NCI-H226 (cell line): ENCODE data around the gene COG2.
"Not testable (repeated sequence)": the region's sequence is repeated elsewhere in the genome, so short reads cannot be mapped to it uniquely, and the experiment has no call there.

ENCODE experiments used
- DNase-seq: peaks from one replicate; pipeline ENCODE4 v3.0.0-alpha.2; 2015

The COG2 gene

DNA sequence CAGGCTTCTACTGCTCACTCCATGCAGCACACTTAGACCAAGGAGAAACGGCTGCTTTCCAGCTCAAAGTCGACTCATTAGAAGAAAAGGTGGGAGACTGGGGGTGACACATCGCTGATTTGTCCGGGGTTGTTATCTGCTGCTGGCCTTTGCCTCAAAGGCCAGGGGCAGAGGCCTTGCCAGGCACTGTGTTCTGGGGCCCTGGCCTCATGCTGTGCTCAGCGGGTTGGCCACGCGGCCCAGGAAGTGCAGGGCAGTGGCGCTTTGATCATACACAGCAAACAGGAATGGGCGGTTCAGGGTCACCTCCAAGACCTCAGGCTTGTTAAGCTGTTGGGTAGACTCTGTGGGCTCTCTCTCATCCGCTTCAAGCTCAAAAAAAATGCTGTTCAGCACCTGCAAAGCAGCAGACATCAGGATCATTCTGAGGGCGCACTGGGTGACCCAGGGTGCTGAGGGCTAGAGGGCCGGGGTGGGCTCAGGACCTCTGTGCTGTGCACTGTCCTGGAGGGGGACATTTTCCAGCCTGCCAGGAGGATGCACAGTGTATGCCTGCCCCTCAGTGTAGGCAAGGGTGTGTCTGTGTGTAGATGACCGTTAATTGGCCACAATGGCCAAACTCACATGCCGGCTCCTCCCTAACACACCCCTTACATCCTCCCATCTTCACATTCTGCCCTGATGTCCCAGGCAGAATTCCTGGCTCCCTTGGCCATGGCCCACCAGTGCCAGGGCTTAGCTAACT is 60.8 kb downstream of the COG2 start:
- no peak for DNase-seq

DNA sequence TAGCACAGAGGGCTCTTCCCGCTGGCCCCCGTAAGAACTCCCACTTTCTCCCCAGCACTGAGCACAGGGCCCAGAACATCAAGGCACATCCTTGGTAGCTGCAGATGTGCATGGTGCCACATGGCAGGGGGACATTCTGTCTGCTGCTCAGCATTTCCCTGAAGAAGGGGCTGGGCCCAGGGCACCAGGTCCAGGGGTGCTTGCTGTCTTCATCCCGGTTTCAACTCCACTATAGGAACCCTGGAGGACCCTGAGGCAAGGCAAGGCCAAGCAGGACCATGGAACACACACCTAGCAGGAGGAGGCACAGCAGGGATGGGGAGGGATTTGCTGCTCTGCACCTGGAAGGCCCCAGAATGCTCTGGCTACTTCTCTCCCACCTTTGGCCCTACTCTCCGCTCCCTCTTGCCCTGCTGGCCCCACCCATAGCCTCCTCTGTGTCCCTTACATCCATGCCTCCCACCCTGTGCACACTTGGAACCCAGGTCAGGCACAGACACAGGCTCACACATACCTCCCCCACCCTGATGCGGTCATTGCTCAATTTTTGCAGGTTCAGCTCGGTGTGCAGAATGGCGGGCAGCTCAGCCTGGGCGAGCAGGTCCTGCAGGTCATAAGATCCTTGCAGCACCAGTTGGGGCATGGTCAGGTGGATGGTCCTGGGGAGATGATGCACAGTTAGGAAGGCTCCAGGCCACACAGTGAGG is 61.6 kb downstream of the COG2 start:
- DNase-seq = no peak

DNA sequence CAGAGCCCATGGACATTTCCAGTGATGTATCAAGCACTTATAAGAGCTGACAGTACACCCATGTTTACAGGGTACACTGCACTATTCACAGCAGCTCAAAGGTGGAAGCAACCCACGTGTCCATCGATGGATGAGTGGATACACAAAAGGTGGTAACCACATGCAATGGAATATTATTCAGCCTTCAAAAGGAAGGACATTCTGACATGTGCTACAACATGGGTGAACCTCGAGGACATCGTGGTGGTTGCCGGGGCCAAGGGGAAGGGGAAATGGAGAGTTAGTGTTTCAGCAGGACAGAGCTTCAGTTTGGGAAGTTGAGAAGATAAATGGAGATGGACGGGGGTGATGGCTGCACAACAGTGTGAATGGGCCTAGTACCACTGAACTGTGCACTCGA is 62.5 kb downstream of the COG2 start:
- DNase-seq = no peak

DNA sequence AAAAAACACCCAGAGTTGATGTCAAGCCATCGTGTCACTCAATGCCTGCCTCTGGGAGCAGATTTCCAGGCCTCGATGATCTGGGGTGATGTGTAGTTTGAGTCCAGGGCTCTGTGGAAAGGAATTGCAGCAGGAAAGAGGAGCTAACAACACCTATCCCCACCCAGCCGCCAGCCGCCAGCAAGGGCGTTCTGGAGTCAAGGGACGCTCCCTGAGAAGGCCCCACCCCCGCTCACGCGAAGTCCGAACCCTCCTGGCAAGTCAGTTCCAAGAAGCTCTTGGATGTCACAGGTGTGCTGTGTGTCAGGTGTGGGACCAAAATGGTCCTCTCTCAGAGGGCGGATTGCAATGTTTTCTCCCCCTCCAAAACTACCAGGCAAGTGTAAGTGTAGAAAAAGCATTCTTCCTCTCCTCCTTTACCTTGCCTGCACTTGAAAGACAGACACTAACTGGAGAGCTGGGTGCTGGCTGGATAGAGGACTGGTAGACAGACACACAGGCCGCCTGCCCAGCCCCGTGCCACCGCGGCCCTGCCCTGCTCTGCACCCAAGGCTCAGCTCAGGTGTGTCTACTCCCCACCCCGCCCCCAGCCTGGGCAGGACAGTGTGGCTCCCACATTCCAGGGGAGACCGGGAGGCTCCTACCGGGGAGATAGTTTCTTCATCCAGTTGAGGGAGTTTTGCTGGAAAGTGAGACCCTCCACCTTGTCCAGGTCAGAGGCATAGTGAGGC is 63.2 kb downstream of the COG2 start:
- DNase-seq = no peak

DNA sequence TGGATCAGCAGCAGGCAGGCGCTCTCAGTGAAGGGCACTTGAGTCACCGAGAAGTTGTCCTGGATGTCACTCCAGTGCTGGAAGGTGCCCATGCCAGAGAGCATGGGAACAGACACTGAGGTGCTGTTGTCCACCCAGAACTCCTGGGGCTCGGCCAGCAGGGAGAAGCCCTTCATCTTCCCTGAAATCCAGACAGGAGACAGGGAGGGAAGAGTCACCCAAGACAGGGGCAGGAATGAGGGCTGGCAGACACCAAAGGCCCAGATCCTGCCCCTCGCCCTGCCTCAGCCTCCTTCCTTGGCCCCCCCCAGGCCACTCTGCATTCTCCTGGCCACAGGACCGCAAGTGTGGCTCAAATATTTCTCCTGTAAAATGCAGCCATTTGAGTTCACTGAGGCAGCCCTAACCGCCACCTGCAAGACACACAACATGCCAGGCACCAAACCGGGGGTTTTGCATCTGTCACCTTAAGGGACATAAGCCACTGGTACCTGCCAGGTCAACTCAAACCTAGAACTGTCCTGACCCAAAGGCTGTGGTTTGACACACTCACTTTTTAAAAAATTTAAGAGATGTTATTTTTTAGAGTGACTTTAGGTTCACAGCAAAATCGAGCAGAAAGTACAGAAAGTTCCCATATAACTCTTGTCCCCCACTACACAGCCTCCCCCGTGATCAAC is 63.9 kb downstream of the COG2 start:
- DNase-seq = no peak

DNA sequence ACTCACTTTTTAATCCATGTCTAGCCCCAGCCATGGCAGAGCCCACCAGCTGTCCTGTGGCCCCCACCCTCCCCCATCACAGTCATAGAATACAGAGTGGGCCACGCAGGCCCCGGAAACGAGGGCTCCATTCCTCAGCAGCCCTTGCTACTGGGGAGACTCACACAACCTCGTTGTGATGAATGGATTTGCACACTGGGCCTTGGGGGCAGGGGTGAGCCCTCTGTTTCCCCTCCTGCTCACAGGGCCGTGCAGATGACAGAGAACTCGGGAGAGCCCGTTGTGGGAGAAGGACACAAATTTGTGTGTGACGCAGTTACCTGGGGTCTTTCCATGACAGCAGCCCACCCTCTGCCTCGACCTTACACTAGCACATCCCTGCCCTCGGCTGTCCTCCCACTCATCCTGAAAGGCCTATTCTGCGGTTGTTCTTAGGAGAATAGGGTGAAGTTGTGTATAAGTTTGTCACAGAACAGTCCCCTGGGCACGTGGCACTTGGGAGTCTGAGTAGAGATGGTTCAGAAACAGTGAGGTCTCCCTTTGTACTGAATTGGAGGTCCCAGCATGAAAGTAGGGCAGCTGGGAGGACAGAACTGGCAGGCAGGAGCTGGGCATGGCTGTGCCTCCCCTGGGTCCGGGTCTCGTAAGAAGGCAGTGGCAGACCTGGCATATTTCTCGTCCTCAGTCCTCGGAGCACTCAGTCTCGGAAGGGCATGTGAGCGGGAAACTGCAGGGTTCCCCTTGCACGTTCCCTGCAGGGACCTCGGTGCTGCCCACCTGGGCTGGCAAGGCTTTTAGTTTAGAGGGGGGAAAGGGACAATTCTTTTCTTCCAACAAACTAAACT is 64.8 kb downstream of the COG2 start:
- DNase-seq = no peak

DNA sequence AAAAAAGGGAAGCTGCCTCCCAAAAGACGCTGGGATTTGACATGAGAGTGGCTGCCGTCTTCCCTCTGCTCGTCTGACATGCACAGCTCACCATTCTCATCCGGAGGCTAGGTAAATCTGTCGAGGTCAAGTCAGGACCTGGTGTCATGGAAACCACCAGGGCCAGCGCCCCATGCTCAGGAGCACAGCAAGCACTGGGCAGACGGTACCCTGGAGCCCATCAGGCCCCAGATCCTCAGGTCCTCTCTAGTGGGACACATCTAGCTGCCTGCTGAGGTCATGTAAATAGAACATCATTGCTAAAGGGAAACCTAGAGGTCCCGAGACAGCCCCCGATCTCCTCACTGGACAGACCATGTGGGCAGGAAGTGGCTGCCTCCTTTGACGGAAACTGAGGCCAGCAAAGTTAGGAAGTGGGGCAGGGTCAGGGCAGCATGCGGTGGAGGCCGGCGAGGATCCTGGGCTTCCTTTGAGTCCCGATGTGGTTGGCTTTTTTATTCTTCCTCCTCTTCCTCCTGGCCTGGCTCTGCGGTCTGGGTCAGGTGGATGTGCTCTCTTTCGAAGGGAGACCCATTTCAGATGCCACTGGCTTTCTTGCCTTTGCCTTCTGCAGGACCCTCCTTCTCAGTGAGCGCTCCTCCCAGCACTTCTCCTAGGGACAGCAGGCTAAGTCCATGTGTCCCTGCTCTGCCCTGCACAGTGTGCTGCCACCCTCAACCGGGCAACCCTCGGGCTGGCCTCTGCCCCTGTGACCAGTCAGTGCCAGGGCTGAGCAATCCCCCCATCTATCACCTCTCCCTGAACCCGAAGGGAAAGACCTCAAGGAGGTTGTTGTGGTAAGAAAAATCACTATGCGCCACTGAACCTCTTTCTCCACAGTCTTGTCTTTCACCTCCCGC is 65.7 kb downstream of the COG2 start:
- DNase-seq = no peak

DNA sequence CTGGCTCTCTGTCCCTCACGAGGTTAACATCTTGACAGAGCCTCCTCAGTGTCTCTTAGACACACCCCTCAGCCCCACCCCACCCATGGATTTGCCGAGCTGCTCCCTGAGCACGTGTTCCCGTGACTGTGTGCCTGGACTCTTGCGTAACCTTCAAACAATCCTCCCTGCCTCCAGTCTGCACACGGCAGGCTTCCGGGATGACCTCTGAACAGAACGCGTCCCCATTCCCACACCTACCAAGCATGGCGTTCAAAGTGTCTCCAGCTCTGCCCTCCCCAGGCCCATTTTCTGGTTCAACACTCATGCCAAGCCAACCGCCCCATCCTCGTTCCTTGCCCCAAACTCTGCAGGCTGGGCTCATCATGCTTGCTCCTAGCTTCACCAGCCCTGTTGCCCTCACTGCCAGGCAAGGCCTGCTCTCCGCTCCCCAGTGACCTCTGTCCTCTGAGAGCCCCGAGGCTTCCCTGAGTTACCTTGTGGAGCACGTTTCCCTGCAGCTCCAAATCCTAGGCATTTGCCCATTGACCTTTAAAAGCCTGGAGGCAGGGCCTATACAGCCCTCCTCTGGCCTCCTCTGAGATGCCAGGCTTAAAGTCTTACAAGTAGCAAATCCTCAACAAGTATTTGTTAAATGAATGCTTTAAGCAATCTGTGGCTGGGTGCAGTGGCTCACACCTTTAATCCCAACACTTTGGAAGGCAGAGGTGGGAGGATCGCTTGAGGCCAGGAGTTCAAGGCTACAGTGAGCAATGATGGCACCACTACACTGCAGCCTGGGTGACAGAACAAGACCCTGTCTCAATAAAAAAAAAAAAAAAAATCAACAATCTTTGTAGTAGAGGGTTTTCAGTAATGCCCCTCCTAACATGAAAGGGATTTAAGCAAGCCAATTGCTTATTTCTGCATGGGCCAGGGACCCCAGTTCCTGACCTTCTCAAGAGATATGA is 66.6 kb downstream of the COG2 start:
- DNase-seq = no peak

DNA sequence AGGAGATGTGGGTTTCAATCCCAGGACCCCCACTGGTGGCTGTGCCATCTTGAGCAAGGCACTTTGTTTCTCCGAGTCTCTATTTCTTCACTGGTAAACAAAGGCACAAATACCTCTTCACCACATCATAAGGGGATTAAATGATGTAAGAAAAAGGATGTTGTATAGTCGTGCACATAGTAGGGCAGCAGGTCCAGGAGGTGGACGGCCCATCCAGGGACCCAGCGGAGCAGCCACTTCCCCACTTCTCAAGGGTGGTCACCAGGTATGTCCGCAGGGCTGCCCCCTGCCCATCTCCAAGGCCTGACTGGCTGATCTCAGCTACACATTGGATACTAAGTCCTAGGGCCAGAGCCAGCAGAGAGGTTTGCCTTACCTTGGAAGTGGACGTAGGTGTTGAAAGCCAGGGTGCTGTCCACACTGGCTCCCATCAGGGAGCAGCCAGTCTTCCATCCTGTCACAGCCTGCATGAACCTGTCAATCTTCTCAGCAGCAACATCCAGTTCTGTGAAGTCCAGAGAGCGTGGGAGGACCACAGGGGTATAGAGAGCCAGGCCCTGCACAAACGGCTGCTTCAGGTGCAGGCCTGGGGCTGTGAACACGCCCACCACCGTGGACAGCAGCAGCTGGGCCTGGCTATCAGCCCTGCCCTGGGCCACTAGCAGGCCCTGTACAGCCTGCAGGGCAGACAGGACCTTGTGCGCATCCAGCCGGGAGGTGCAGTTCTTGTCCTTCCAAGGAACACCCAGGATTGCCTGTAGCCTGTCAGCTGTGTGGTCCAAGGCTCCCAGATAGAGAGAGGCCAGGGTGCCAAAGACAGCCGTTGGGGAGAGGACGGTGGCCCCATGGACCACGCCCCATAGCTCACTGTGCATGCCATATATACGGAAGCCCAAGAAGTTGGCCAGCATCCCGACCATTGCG is 67.6 kb downstream of the COG2 start:
- DNase-seq = no peak

DNA sequence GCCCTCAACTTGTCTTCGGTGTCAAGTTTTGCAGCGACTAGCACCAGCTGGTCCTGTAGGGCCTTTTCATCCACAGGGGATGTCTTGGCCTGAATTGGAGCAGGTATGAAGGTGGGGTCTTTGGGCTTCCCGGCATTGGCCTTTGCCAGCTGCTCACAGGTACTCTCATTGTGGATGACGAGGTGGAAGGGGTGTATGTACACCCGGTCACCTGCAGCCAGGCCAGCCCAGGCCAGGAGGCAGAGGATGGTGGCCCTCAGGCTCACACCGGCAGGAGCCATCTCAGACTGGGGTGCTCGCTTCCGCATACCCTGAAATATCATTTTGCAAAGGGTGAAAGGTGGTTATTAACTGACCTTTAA is 68.2 kb downstream of the COG2 start:
- DNase-seq = no peak

DNA sequence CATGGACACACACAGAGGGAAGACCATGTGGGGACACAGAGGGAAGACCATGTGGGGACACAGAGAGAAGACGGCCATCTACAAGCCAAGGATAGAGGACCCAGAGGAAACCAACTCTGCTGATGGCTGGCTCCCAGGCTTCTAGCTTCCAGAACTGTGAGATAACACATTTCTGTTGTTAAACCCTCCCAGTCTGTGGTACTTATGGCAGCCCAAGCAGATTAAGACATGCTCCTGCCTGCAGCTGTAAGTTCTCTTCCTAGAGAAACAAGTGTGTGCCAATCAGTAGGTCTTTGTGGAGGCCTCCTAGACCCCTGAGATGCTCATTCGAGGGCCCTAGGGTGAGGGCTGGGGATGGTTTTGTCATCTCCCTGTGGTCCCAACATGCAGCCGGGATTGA is 69.0 kb downstream of the COG2 start:
- no peak for DNase-seq

DNA sequence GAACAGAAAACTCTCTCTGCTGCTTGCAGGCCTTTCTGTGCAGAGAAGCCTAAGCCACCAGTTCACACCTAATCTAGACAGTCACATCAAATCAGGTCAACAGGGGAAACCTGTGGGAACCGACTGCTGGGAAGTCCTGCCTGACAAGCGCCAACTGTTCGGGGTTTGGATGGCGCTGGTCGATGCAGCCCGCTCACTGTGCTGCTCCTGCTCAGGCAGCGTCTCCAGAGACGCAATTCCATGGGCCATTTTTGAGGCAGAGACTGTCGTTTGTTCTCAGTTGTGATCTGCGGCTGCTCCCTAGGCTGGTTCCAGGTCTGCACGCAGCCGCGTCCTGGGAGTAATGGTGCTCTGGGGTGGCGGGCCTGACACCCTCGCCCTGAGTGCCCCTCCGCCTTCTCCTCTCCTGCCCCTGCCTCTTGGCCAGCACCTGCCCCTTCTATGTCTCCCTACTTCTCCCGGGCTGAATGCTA is 70.2 kb downstream of the COG2 start:
- no peak for DNase-seq

DNA sequence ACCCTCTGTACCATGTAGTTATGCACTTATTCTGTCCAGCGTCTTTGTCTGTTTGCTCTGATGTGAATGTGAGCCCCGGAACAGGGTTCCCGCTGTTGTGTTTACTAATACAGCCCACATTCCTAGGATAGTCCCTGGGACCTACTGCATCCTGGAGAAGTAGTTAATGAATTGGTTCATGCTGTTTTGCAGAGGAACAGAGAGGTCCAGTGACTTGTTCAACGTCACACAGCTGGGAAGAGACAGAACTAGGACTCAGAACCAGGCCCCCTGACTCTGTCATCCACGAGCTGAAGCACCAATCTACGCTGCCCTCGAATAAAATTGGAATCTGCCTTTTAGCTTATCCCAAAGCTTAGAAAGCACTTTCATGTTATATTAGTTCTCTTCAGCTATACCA is 70.9 kb downstream of the COG2 start:
- DNase-seq = no peak

DNA sequence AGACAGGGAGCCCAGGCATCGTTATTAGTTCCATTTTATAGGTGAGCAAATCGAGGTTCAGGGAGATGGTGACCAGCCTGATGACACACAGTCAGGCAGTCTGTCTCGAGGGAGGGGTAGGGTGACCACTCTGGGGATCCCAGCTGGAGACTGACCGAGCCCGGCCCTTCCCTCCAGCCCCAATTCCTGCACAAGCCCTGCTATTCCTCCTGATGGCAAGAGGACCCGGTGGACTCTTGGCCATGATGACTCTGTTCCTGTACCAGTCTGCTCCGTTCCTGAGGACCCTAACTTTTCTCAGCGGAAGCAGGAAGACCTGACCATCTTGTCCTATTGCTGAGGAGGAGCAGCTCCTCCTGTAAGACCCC is 71.2 kb downstream of the COG2 start:
- DNase-seq = no peak

DNA sequence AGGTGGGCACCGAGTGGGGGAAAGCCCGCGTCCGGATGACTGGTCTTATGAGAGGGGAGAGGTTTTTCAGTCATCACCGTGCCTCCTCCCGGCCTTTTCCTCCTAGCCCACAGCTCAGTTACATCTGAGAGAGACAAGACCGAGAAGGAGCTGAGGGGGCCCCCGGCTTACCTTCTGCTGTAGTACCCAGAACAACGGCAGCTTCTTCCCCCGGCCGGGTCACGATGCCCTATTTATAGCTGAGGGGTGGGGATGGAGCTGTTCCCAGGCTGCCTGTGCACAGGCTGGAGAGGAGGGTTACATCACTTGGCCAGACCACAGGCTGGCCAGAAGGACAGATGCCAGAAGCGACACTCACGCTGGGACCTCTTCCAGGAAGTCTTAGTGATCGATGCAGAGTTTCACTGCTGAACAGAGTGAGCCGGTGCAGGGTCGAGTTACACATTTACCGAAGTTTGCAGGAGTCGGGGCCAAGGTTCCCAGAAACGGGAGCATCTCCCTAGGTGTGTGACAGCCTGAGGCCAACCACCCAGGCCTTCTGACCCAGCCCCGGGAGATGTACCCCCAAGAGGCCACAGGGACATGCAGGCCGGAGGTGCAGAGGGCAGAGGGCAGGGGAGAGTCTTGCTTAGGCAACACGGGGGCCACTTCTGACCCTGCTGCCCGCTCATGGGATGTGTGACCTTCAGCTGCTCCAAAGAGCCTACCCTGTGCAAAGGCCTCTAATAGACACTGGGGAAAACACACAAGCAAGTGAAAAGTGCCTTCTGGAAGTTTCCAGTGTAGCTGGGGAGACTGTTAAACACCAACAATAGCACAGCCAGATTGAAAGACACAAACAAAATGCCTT is 71.9 kb downstream of the COG2 start, which contains the start of gene AGT:
Gene AGT (minus strand): TSS at position 208 of the 850 bp plus-strand sequence. CDS start 3,299 bp downstream, outside the sequence.
- no peak for DNase-seq

DNA sequence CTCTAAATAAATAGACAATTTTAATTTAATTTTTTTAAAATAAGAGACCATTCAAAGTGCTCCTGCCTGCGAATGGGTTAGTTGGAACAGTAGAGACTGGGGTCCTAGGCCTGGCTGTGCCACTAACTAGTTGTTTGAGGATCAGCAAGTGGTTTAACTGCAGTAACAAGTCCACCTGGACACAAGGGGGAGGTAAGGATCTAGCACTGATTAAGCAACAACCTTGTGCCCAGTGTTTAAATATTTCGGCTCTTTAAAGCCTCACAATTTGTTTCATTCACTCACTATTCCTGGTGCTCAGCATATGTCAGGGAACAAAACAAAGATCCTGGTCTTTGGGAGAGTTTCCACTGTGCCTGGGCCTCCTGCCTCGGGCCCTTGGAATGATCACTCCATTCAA is 73.2 kb downstream of the COG2 start:
- DNase-seq = no peak

DNA sequence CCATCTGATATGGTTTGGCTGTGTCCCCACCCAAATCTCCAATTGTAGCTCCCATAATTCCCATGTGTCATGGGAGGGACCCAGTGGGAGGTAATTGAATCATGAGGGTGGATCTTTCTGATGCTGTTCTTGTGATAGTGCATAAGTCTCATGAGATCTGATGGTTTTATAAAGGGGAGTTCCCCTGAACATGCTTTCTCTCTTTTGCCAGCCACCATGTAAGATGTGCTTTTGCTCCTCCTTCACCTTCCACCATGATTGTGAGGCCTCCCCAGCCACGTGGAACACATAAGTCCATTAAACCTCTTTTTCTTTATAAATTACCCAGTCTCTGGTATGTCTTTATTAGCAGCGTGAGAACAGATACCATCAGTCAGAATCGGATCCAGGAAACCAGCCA is 74.2 kb downstream of the COG2 start:
- DNase-seq = not testable (repeated sequence)

DNA sequence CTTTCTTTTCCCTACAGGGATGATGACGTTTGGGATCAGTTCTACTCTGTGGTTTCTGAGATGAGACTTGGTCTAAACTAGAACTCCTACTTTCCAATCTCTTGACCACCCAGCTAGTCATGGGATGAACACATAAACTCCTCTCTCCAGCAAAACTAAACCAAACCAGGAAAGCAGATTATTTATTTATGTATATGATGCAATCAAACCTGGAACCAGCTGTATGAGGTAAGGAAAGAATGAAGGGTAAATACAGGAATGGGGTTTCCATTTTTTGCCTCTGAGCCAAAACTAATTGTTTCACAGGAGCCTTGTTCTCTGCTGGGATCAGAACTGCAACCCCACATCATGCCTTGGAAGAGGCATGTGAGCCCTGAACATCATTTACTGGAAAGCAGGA is 75.0 kb downstream of the COG2 start:
- no peak for DNase-seq
